GM23248 (cell line): ENCODE results near the gene PABPC1L.
"Not testable (repeated sequence)": the region's sequence is repeated elsewhere in the genome, so short reads cannot be mapped to it uniquely, and the experiment has no call there.

Experiments
- EZH2 ChIP-seq: fragments of 200-600 bp; sonication (generic); IDR thresholded peaks from 2 replicates; pipeline ENCODE4 v1.6.1; 2018; ENCODE audit warnings: antibody characterized with exemption, mild to moderate bottlenecking; ENCODE audit not compliant: insufficient read depth, poor library complexity, severe bottlenecking
- EZH2phosphoT487 ChIP-seq: fragments of 200-600 bp; sonication (generic); IDR thresholded peaks from 2 replicates; pipeline ENCODE4 v1.6.1; 2018; ENCODE audit warnings: antibody characterized with exemption, moderate library complexity, mild to moderate bottlenecking, low read depth; ENCODE audit not compliant: insufficient read depth

DNA sequence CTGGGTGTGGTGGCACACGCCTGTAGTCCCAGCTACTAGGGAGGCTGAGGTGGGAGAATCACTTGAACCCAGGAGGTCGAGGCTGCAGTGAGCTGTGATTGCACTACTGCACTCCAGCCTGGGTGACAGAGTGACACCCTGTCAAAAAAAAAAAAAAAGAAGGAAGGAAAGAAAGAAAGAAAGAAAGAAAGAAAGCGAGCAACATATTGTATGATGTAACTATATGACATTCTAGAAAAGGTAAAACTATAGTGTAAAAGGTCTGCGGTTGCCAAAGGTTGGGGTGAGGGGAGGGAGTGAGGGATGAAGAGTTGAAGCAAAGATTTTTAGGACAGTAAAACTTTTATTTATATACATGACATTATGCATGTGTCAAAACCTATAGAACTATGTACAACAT is 27.5 kb upstream of the PABPC1L start:
- TF ChIP-seq EZH2phosphoT487, EZH2: not testable (repeated sequence)
